Measurements from ENCODE around the gene SLC9A9. TPM values are rescaled to one million over a fixed set of nuclear protein-coding genes. Genes with fewer than 3 reads are reported as not detected.

Gene SLC9A9
- total and polyA plus RNA-seq, 4 donors: 3.3 to 15.0 (median 6.1) TPM

DNA sequence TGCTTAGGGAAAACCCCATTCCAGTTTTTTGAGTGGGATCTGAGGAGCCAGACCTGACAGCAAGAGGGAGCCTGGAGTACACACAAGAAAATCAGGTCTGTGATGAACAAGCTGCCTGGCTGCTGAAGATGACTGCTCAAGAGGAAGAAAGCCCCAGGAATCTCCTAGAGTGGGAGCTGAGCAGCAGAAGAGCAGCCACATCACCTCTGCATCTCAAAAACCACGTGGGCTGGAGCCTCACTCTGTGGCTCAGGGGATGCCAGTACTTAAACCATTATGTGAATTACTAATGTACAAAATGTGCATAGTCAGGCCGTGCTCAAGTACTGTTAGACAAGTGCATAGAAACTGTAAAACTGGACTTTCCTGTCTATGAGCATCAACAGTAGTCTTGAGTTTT lies 52.4 kb downstream of the SLC9A9 start:
- no peaks in the 10 kb centered on the region for H3K4me1 ChIP-seq (ENCODE audit: control insufficient read depth in 4 of 4, insufficient read depth in 4 of 4, low read length in 3 of 4)
- peak; percentile 36 to 39 for TF ChIP-seq RAD21 (IDR thresholded peaks at IDR 0.05)
- no peak for TF ChIP-seq SP1 (IDR thresholded peaks at IDR 0.05)
- no peak for DNase-seq (ENCODE audit: low spot score)
- WGBS: 45% methylated on average over 2 of the region's 2 CpGs
- H3K27ac ChIP-seq (ENCODE audit: low read depth in 1 of 2, low read length in 2 of 2): no peak overlapping the region
- peaks cover 2 to 13% (median 5%) of the 10 kb centered on the region in 4 donors for H3K9me3 ChIP-seq (ENCODE audit: control insufficient read depth in 4 of 4, low read length in 3 of 4)
- no peaks in the 10 kb centered on the region for H3K27me3 ChIP-seq (ENCODE audit: control insufficient read depth in 4 of 4, insufficient read depth in 4 of 4, low read length in 3 of 4)
- no peak overlapping the region for H3K9ac ChIP-seq (ENCODE audit: low read depth in 1 of 2, low read length in 2 of 2)
- H3K36me3 ChIP-seq (ENCODE audit: control insufficient read depth in 4 of 4, insufficient read depth in 3 of 4, low read depth in 1 of 4, low read length in 3 of 4): no peaks in the 10 kb centered on the region
- no peak overlapping the region for H3K4me3 ChIP-seq (ENCODE audit: low read depth in 1 of 3, low read length in 3 of 3)

DNA sequence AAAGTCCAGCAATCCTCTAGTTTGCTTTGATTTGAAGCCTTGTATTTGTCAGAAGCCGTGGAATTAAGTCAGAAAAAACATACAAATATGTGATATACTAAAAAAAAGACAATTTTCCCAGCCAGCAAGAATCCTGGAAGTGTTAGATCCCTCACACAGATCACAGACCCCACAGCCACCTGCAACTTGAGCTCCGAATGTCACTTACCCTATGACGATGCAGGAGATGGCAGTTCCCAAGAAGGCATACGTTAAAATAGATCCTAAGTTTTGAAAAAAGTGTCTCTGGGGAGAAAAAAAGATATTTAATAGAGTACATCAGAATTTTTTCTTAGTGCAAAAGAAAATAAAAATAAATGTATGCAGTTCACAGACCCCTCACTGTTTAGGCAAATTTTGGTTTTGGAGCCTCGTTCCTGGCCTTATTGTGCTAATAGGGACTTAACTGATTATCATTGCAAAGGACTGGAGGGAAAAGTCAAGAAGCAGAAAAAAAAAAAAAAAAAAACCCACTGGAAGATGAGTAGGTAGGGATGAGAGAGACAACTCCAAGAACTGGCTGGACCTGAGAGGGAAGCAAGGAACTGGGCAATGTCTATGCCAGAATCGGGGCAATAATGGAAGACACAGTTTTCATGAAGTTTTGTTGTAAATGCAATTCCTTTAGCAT lies 53.3 kb downstream of the SLC9A9 start:
- Histone ChIP-seq H3K9me3 (ENCODE audit: control insufficient read depth in 4 of 4, low read length in 3 of 4) (peaks cover 2 to 13% (median 5%) of the 10 kb centered on the region in 4 donors), H3K4me3 (ENCODE audit: low read depth in 1 of 3, low read length in 3 of 3) (no peak overlapping the region), H3K27ac (ENCODE audit: low read depth in 1 of 2, low read length in 2 of 2) (no peak overlapping the region), H3K9ac (ENCODE audit: low read depth in 1 of 2, low read length in 2 of 2) (no peak overlapping the region), H3K4me1 (ENCODE audit: control insufficient read depth in 4 of 4, insufficient read depth in 4 of 4, low read length in 3 of 4) (no peaks in the 10 kb centered on the region), H3K36me3 (ENCODE audit: control insufficient read depth in 4 of 4, insufficient read depth in 3 of 4, low read depth in 1 of 4, low read length in 3 of 4) (no peaks in the 10 kb centered on the region), H3K27me3 (ENCODE audit: control insufficient read depth in 4 of 4, insufficient read depth in 4 of 4, low read length in 3 of 4) (no peaks in the 10 kb centered on the region)
- TF ChIP-seq JUND (IDR thresholded peaks at IDR 0.05) (no peak), EGR1 (IDR thresholded peaks at IDR 0.05; ENCODE audit: low read depth in 2 of 2) (no peak), FOXA2 (IDR thresholded peaks at IDR 0.05) (no peak), NR2F2 (IDR thresholded peaks at IDR 0.05) (no peak), RAD21 (IDR thresholded peaks at IDR 0.05) (no peak), GABPA (IDR thresholded peaks at IDR 0.05 in 1 of 2, conservative IDR thresholded peaks at IDR 0.05 in 1 of 2) (no peak), HNF4G (IDR thresholded peaks at IDR 0.05) (no peak), ATF3 (IDR thresholded peaks at IDR 0.05) (no peak), HNF4A (conservative IDR thresholded peaks at IDR 0.05) (no peak)
- no peak for DNase-seq (ENCODE audit: low spot score)
- WGBS: 53% methylated on average over 6 of the region's 6 CpGs

DNA sequence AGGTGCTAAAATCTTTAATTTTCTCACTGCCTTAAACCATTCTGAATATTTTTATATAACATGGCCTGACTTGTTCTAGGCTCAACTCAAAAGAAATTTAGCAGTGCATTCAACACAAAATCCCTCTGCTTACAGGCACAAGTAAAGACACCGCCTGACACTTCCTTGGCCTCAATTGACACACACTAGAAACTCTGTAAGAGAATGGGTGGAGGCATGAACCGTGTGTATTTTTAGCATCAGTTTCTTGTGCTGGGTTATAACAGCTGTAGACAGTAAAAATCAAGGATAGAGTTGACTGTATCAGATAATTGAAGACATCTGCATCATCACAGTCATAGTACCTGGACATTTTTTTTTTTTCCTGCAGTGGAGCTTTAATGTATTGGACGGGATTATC lies 54.3 kb downstream of the SLC9A9 start:
- no peak for TF ChIP-seq SP1 (IDR thresholded peaks at IDR 0.05)
- TF ChIP-seq EGR1 (IDR thresholded peaks at IDR 0.05; ENCODE audit: low read depth in 2 of 2): no peak
- TF ChIP-seq ATF3 (IDR thresholded peaks at IDR 0.05): no peak
- no peaks in the 10 kb centered on the region for H3K4me1 ChIP-seq (ENCODE audit: control insufficient read depth in 4 of 4, insufficient read depth in 4 of 4, low read length in 3 of 4)
- DNase-seq (ENCODE audit: low spot score): no peak
- 71% methylated on average over 3 of the region's 3 CpGs for WGBS
- H3K4me3 ChIP-seq (ENCODE audit: low read depth in 1 of 3, low read length in 3 of 3): no peak overlapping the region
- H3K27me3 ChIP-seq (ENCODE audit: control insufficient read depth in 4 of 4, insufficient read depth in 4 of 4, low read length in 3 of 4): no peaks in the 10 kb centered on the region
- no peak overlapping the region for H3K27ac ChIP-seq (ENCODE audit: low read depth in 1 of 2, low read length in 2 of 2)
- no peak overlapping the region for H3K9ac ChIP-seq (ENCODE audit: low read depth in 1 of 2, low read length in 2 of 2)
- H3K9me3 ChIP-seq (ENCODE audit: control insufficient read depth in 4 of 4, low read length in 3 of 4): peaks cover 2 to 13% (median 9%) of the 10 kb centered on the region in 4 donors
- no peaks in the 10 kb centered on the region for H3K36me3 ChIP-seq (ENCODE audit: control insufficient read depth in 4 of 4, insufficient read depth in 3 of 4, low read depth in 1 of 4, low read length in 3 of 4)

DNA sequence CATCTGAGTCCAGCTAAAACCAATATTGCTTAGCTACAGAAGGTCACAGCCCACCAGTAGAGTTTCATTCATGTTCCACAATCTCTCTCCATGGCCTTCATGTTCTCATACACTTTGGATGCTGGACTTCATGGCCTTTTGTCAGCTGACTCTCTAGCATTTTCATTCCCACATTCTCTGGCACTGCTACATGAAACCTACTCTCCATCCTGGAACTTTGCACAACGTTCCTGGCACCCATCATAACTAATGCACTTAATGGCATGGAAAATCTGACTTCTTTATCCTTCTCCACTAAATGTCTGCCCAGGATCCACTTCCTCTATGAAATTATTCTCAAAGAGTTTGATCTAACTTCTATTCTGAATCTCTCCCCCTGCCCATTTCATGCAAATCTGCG lies 56.9 kb downstream of the SLC9A9 start:
- no peak for DNase-seq (ENCODE audit: low spot score)
- Histone ChIP-seq H3K9me3 (ENCODE audit: control insufficient read depth in 4 of 4, low read length in 3 of 4) (peaks cover 2 to 13% (median 9%) of the 10 kb centered on the region in 4 donors), H3K36me3 (ENCODE audit: control insufficient read depth in 4 of 4, insufficient read depth in 3 of 4, low read depth in 1 of 4, low read length in 3 of 4) (no peaks in the 10 kb centered on the region), H3K27me3 (ENCODE audit: control insufficient read depth in 4 of 4, insufficient read depth in 4 of 4, low read length in 3 of 4) (no peaks in the 10 kb centered on the region), H3K4me3 (ENCODE audit: low read depth in 1 of 3, low read length in 3 of 3) (no peak overlapping the region), H3K27ac (ENCODE audit: low read depth in 1 of 2, low read length in 2 of 2) (no peak overlapping the region), H3K4me1 (ENCODE audit: control insufficient read depth in 4 of 4, insufficient read depth in 4 of 4, low read length in 3 of 4) (peaks cover 0 to 2% (median 0%) of the 10 kb centered on the region in 4 donors), H3K9ac (ENCODE audit: low read depth in 1 of 2, low read length in 2 of 2) (no peak overlapping the region)
- 83% methylated on average over 2 of the region's 2 CpGs for whole genome bisulfite sequencing
- TF ChIP-seq TAF1 (conservative IDR thresholded peaks at IDR 0.05) (no peak), YY1 (IDR thresholded peaks at IDR 0.05) (no peak), EGR1 (IDR thresholded peaks at IDR 0.05; ENCODE audit: low read depth in 2 of 2) (no peak), FOXA2 (IDR thresholded peaks at IDR 0.05) (no peak), HNF4A (conservative IDR thresholded peaks at IDR 0.05) (no peak), HNF4G (IDR thresholded peaks at IDR 0.05) (no peak), MAX (IDR thresholded peaks at IDR 0.05) (no peak), FOXA1 (IDR thresholded peaks at IDR 0.05) (no peak), RXRA (IDR thresholded peaks at IDR 0.05) (no peak), REST (IDR thresholded peaks at IDR 0.05) (no peak), JUND (IDR thresholded peaks at IDR 0.05) (no peak), RAD21 (IDR thresholded peaks at IDR 0.05) (no peak), GABPA (IDR thresholded peaks at IDR 0.05 in 1 of 2, conservative IDR thresholded peaks at IDR 0.05 in 1 of 2) (no peak), SP1 (IDR thresholded peaks at IDR 0.05) (no peak)
- TF ChIP-seq, protein P1, sequence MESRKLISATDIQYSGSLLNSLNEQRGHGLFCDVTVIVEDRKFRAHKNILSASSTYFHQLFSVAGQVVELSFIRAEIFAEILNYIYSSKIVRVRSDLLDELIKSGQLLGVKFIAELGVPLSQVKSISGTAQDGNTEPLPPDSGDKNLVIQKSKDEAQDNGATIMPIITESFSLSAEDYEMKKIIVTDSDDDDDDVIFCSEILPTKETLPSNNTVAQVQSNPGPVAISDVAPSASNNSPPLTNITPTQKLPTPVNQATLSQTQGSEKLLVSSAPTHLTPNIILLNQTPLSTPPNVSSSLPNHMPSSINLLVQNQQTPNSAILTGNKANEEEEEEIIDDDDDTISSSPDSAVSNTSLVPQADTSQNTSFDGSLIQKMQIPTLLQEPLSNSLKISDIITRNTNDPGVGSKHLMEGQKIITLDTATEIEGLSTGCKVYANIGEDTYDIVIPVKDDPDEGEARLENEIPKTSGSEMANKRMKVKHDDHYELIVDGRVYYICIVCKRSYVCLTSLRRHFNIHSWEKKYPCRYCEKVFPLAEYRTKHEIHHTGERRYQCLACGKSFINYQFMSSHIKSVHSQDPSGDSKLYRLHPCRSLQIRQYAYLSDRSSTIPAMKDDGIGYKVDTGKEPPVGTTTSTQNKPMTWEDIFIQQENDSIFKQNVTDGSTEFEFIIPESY (IDR thresholded peaks at IDR 0.05): no peak
